KMS-11 (cell line): ENCODE measurements around the gene LLGL1.

Experiments used
- H2AFZ ChIP-seq: fragments of 200-600 bp; sonication (generic); 2 replicates; pipeline ENCODE4 v1.6.1; 2016; ENCODE audit warnings: antibody characterized with exemption, mixed run types, low read depth
- H3K27ac ChIP-seq: fragments of 200-600 bp; sonication (generic); 2 replicates; pipeline ENCODE4 v1.6.1; 2016; ENCODE audit warnings: mild to moderate bottlenecking, mixed run types
- H3K27me3 ChIP-seq: fragments of 200-600 bp; sonication (generic); 2 replicates; pipeline ENCODE4 v1.6.1; 2017; ENCODE audit warnings: mild to moderate bottlenecking, low read depth, mixed run types, moderate library complexity; ENCODE audit not compliant: insufficient read depth
- H3K36me3 ChIP-seq: fragments of 200-600 bp; sonication (generic); 2 replicates; pipeline ENCODE4 v1.6.1; 2017; ENCODE audit warnings: mild to moderate bottlenecking, mixed run types; ENCODE audit not compliant: insufficient read depth
- H3K4me1 ChIP-seq: fragments of 200-600 bp; sonication (generic); 2 replicates; pipeline ENCODE4 v1.6.1; 2016; ENCODE audit warnings: mild to moderate bottlenecking, low read depth, mixed run types; ENCODE audit not compliant: poor library complexity, severe bottlenecking
- H3K4me2 ChIP-seq: fragments of 200-600 bp; sonication (generic); 2 replicates; pipeline ENCODE4 v1.7.0; 2016; ENCODE audit warnings: mild to moderate bottlenecking, mixed run types
- H3K4me3 ChIP-seq: fragments of 200-600 bp; sonication (generic); IDR thresholded peaks from 2 replicates; pipeline ENCODE4 v1.6.1; 2017; ENCODE audit warnings: low read depth, low read length, mixed read lengths; ENCODE audit not compliant: insufficient read depth
- H3K79me2 ChIP-seq: fragments of 200-600 bp; sonication (generic); 2 replicates; pipeline ENCODE4 v1.6.1; 2016; ENCODE audit warnings: low read depth, mixed run types; ENCODE audit not compliant: insufficient read depth
- H3K9ac ChIP-seq: fragments of 200-600 bp; sonication (generic); 2 replicates; pipeline ENCODE4 v1.6.1; 2016; ENCODE audit warnings: mild to moderate bottlenecking, mixed run types
- H4K20me1 ChIP-seq: fragments of 200-600 bp; sonication (generic); 2 replicates; pipeline ENCODE4 v1.6.1; 2016; ENCODE audit warnings: mild to moderate bottlenecking, mixed run types; ENCODE audit not compliant: insufficient read depth
- CTCF ChIP-seq: fragments of 200-600 bp; sonication (generic); conservative IDR thresholded peaks from 2 replicates; pipeline ENCODE4 v1.6.1; 2017; ENCODE audit warnings: low read depth, mild to moderate bottlenecking, antibody characterized with exemption, low read length, moderate library complexity, mixed read lengths

Gene LLGL1

GRCh38 chr17:18235743-18236256 lies 10.4 kb downstream of the LLGL1 start:
- H3K27me3 ChIP-seq = no peaks in the 10 kb centered on the region
- TF ChIP-seq CTCF = no peak
- no peak overlapping the region for H2AFZ ChIP-seq
- H3K36me3 ChIP-seq = no peaks in the 10 kb centered on the region
- no peaks in the 10 kb centered on the region for H4K20me1 ChIP-seq
- H3K4me2 ChIP-seq = no peak overlapping the region
- H3K27ac ChIP-seq = no peak overlapping the region
- H3K4me1 ChIP-seq = no peaks in the 10 kb centered on the region
- H3K9ac ChIP-seq = no peak overlapping the region
- H3K4me3 ChIP-seq = no peak overlapping the region
- no peaks in the 10 kb centered on the region for H3K79me2 ChIP-seq

GRCh38 chr17:18236494-18236893 lies 11.1 kb downstream of the LLGL1 start:
- no peak overlapping the region for H3K9ac ChIP-seq
- H3K36me3 ChIP-seq = no peaks in the 10 kb centered on the region
- H3K4me1 ChIP-seq = no peaks in the 10 kb centered on the region
- no peaks in the 10 kb centered on the region for H3K27me3 ChIP-seq
- no peaks in the 10 kb centered on the region for H3K79me2 ChIP-seq
- H3K4me2 ChIP-seq = no peak overlapping the region
- H3K4me3 ChIP-seq = no peak overlapping the region
- no peaks in the 10 kb centered on the region for H4K20me1 ChIP-seq
- no peak overlapping the region for H3K27ac ChIP-seq
- H2AFZ ChIP-seq = no peak overlapping the region
- no peak for TF ChIP-seq CTCF

- H3K36me3 ChIP-seq = no peaks in the 10 kb centered on the region
Measured at GRCh38 chr17:18237461-18237860, 12.0 kb downstream of the LLGL1 start.

GRCh38 chr17:18238299-18238698 lies 12.9 kb downstream of the LLGL1 start:
- H3K4me3 ChIP-seq = no peak overlapping the region
- H3K79me2 ChIP-seq = no peaks in the 10 kb centered on the region
- H3K9ac ChIP-seq = no peak overlapping the region
- no peak overlapping the region for H2AFZ ChIP-seq
- H3K36me3 ChIP-seq = no peaks in the 10 kb centered on the region
- no peaks in the 10 kb centered on the region for H3K4me1 ChIP-seq
- H4K20me1 ChIP-seq = no peaks in the 10 kb centered on the region
- no peak for TF ChIP-seq CTCF
- no peak overlapping the region for H3K27ac ChIP-seq
- no peak overlapping the region for H3K4me2 ChIP-seq
- H3K27me3 ChIP-seq = no peaks in the 10 kb centered on the region

More at GRCh38 chr17:18237461-18237860, 12.0 kb downstream of the LLGL1 start:
- Histone ChIP-seq H2AFZ (no peak overlapping the region), H3K9ac (no peak overlapping the region), H3K79me2 (no peaks in the 10 kb centered on the region), H3K4me2 (no peak overlapping the region), H3K4me1 (no peaks in the 10 kb centered on the region), H4K20me1 (no peaks in the 10 kb centered on the region), H3K27ac (no peak overlapping the region), H3K4me3 (no peak overlapping the region), H3K27me3 (no peaks in the 10 kb centered on the region)
- no peak for TF ChIP-seq CTCF

GRCh38 chr17:18240449-18240848 lies 15.0 kb downstream of the LLGL1 start:
- Histone ChIP-seq H4K20me1 (no peaks in the 10 kb centered on the region), H3K4me3 (no peak overlapping the region), H3K9ac (no peak overlapping the region), H3K4me2 (no peak overlapping the region), H3K27ac (no peak overlapping the region), H3K27me3 (no peaks in the 10 kb centered on the region), H3K79me2 (no peaks in the 10 kb centered on the region), H3K36me3 (no peaks in the 10 kb centered on the region), H3K4me1 (no peaks in the 10 kb centered on the region), H2AFZ (no peak overlapping the region)
- TF ChIP-seq CTCF = no peak
